Astrocyte (in vitro differentiated cells and primary cell): ENCODE data around the gene PTPRN2.

Experiments
- EZH2 ChIP-seq: IDR thresholded peaks from 2 replicates; pipeline ENCODE4 v1.6.1; 2012; ENCODE audit warnings: mild to moderate bottlenecking, low read length, inconsistent platforms; ENCODE audit not compliant: insufficient read depth
- TF ChIP-seq, protein P1 (sequence below): IDR thresholded peaks from 2 replicates; pipeline ENCODE4 v1.5.1; 2011; ENCODE audit warnings: low read depth, mild to moderate bottlenecking, inconsistent platforms, low read length, moderate library complexity; ENCODE audit not compliant: insufficient read depth

- TF ChIP-seq, protein P1, sequence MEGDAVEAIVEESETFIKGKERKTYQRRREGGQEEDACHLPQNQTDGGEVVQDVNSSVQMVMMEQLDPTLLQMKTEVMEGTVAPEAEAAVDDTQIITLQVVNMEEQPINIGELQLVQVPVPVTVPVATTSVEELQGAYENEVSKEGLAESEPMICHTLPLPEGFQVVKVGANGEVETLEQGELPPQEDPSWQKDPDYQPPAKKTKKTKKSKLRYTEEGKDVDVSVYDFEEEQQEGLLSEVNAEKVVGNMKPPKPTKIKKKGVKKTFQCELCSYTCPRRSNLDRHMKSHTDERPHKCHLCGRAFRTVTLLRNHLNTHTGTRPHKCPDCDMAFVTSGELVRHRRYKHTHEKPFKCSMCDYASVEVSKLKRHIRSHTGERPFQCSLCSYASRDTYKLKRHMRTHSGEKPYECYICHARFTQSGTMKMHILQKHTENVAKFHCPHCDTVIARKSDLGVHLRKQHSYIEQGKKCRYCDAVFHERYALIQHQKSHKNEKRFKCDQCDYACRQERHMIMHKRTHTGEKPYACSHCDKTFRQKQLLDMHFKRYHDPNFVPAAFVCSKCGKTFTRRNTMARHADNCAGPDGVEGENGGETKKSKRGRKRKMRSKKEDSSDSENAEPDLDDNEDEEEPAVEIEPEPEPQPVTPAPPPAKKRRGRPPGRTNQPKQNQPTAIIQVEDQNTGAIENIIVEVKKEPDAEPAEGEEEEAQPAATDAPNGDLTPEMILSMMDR: no peak
- TF ChIP-seq EZH2: no peak
Measured at GRCh38 chr7:157673573-157673972, 914.0 kb downstream of the PTPRN2 start.
